OCI-LY1 (cell line): Measurements from ENCODE around the gene INTS15.
A peak's percentile ranks its signal among the peaks of the same experiment; 100 is the strongest.

Source experiments
- H2AFZ ChIP-seq: fragments of 200-600 bp; sonication (generic), shearing (Covaris generic); 2 replicates; pipeline ENCODE4 v1.6.0; 2014; ENCODE audit warnings: antibody characterized with exemption, mild to moderate bottlenecking, low read length
- H3F3A ChIP-seq: fragments of 200-600 bp; sonication (generic), shearing (Covaris generic); 2 replicates; pipeline ENCODE4 v1.6.0; 2014; ENCODE audit warnings: mild to moderate bottlenecking, antibody characterized with exemption, low read length, moderate library complexity; ENCODE audit not compliant: insufficient read depth
- H3K27ac ChIP-seq: fragments of 200-600 bp; sonication (generic); 2 replicates; pipeline ENCODE4 v1.5.1; 2014; ENCODE audit warnings: low read length, mixed run types, mild to moderate bottlenecking, low read depth; ENCODE audit not compliant: poor library complexity, severe bottlenecking
- H3K27me3 ChIP-seq: fragments of 200-600 bp; sonication (generic); 2 replicates; pipeline ENCODE4 v1.6.0; 2014; ENCODE audit warnings: antibody characterized with exemption, mild to moderate bottlenecking, low read length, moderate library complexity; ENCODE audit not compliant: insufficient read depth
- H3K36me3 ChIP-seq: fragments of 200-600 bp; sonication (generic); 2 replicates; pipeline ENCODE4 v1.6.1; 2014; ENCODE audit warnings: mild to moderate bottlenecking, antibody characterized with exemption, low read length, moderate library complexity, mixed read lengths; ENCODE audit not compliant: insufficient read depth
- H3K4me1 ChIP-seq: fragments of 200-600 bp; sonication (generic); 2 replicates; pipeline ENCODE4 v1.5.1; 2014; ENCODE audit warnings: mild to moderate bottlenecking, low read length, moderate library complexity; ENCODE audit not compliant: insufficient read depth, severe bottlenecking
- H3K4me2 ChIP-seq: fragments of 200-600 bp; sonication (generic), shearing (Covaris generic); 2 replicates; pipeline ENCODE4 v1.6.1; 2014; ENCODE audit warnings: low read length
- H3K4me3 ChIP-seq: fragments of 200-600 bp; sonication (generic); 2 replicates; pipeline ENCODE4 v1.5.1; 2014; ENCODE audit warnings: low read length, low read depth, mild to moderate bottlenecking, mixed read lengths; ENCODE audit not compliant: poor library complexity, severe bottlenecking
- H3K79me2 ChIP-seq: fragments of 200-600 bp; shearing (Covaris generic); 2 replicates; pipeline ENCODE4 v1.6.1; 2016; ENCODE audit warnings: mixed run types, low read length, mixed read lengths; ENCODE audit not compliant: insufficient read depth
- H3K9ac ChIP-seq: fragments of 200-600 bp; sonication (generic), shearing (Covaris generic); 2 replicates; pipeline ENCODE4 v1.6.1; 2014; ENCODE audit warnings: mild to moderate bottlenecking, low read length, mixed read lengths
- H3K9me2 ChIP-seq: fragments of 200-600 bp; sonication (generic), shearing (Covaris generic); 2 replicates; pipeline ENCODE4 v1.6.1; 2014; ENCODE audit warnings: low read depth, mild to moderate bottlenecking, low read length, mixed read lengths
- H3K9me3 ChIP-seq: fragments of 200-600 bp; shearing (Covaris generic); 2 replicates; pipeline ENCODE4 v1.6.1; 2014; ENCODE audit warnings: low read length, mixed read lengths
- H4K20me1 ChIP-seq: fragments of 200-600 bp; sonication (generic), shearing (Covaris generic); 2 replicates; pipeline ENCODE4 v1.6.0; 2016; ENCODE audit warnings: mild to moderate bottlenecking, low read length; ENCODE audit not compliant: insufficient read depth
- EZH2 ChIP-seq: fragments of 200-600 bp; sonication (generic), shearing (Covaris generic); IDR thresholded peaks from 2 replicates; pipeline ENCODE4 v1.8.0; 2017; ENCODE audit warnings: borderline replicate concordance, mixed run types, mild to moderate bottlenecking, antibody characterized with exemption, low read length, moderate library complexity, mixed read lengths
- TF ChIP-seq, protein P1 (sequence below): fragments of 200-600 bp; sonication (generic), shearing (Covaris generic); IDR thresholded peaks from 2 replicates; pipeline ENCODE4 v1.5.1; 2017; ENCODE audit warnings: mild to moderate bottlenecking, antibody characterized with exemption, low read length, moderate library complexity, mixed read lengths

INTS15 gene

DNA sequence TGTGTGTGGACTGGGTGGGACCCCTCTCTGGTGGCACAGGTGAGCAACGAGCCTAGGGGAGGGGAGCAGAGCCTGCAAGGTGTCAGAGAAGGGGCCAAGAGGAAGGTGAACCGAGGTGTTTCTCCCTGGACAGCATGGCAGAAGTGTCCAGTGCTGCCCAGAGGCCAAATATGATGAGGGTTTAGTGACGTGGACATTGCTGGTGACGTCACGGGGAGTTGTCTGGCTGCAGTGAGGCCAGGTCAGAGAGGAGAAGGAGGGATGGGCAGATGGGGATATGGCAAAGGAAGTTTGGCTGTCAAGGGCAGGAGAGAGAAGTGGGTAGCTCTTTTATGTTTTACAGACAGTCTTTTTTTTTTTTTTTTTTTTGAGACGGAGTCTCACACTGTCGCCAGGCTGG lies 23.0 kb downstream of the INTS15 start:
- Histone ChIP-seq H3K4me3 (no peak overlapping the region), H3K27ac (no peak overlapping the region), H4K20me1 (no peaks in the 10 kb centered on the region), H3K27me3 (peaks cover 9% of the 10 kb centered on the region; the same call in 1 of the 2 replicates), H3F3A (no peaks in the 10 kb centered on the region), H3K9me2 (no peaks in the 10 kb centered on the region), H3K4me2 (no peak overlapping the region), H2AFZ (no peak overlapping the region), H3K36me3 (no peaks in the 10 kb centered on the region; the same call in none of the 2 replicates), H3K79me2 (no peaks in the 10 kb centered on the region), H3K9ac (no peak overlapping the region), H3K9me3 (no peaks in the 10 kb centered on the region), H3K4me1 (no peaks in the 10 kb centered on the region)
- TF ChIP-seq EZH2 = no peak
- TF ChIP-seq, protein P1, sequence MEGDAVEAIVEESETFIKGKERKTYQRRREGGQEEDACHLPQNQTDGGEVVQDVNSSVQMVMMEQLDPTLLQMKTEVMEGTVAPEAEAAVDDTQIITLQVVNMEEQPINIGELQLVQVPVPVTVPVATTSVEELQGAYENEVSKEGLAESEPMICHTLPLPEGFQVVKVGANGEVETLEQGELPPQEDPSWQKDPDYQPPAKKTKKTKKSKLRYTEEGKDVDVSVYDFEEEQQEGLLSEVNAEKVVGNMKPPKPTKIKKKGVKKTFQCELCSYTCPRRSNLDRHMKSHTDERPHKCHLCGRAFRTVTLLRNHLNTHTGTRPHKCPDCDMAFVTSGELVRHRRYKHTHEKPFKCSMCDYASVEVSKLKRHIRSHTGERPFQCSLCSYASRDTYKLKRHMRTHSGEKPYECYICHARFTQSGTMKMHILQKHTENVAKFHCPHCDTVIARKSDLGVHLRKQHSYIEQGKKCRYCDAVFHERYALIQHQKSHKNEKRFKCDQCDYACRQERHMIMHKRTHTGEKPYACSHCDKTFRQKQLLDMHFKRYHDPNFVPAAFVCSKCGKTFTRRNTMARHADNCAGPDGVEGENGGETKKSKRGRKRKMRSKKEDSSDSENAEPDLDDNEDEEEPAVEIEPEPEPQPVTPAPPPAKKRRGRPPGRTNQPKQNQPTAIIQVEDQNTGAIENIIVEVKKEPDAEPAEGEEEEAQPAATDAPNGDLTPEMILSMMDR = no peak

- H3K9me2 ChIP-seq = no peaks in the 10 kb centered on the region
- no peaks in the 10 kb centered on the region for H3K79me2 ChIP-seq
- no peaks in the 10 kb centered on the region for H3K9me3 ChIP-seq
- no peaks in the 10 kb centered on the region for H3F3A ChIP-seq
- no peak overlapping the region for H3K27ac ChIP-seq
- peaks cover 9% of the 10 kb centered on the region; the same call in 1 of the 2 replicates for H3K27me3 ChIP-seq
- H3K9ac ChIP-seq = no peak overlapping the region
- no peaks in the 10 kb centered on the region for H3K4me1 ChIP-seq
- H4K20me1 ChIP-seq = no peaks in the 10 kb centered on the region
- H3K36me3 ChIP-seq = no peaks in the 10 kb centered on the region; the same call in 1 of the 2 replicates
- no peak overlapping the region for H3K4me2 ChIP-seq
- no peak overlapping the region for H3K4me3 ChIP-seq
- TF ChIP-seq, protein P1 = no peak
- no peak for TF ChIP-seq EZH2
- H2AFZ ChIP-seq = no peak overlapping the region
These were observed 23.9 kb downstream of the INTS15 start for GRCh38 chr7:6613706-6614105.

GRCh38 chr7:6614953-6615722 lies 25.3 kb downstream of the INTS15 start, which contains the start of gene ZNF853:
ZNF853 (plus strand) TSS chr7:6615610; CDS start chr7:6616175, 565 bp downstream.
- peaks cover 9% of the 10 kb centered on the region; the same call in 1 of the 2 replicates for H3K27me3 ChIP-seq
- H3K9me3 ChIP-seq = no peaks in the 10 kb centered on the region
- peak within 1 kb of the TSS; percentile 38 for H3K4me3 ChIP-seq
- peaks cover under 1% of the 10 kb centered on the region for H3K4me1 ChIP-seq
- no peak within 1 kb of the TSS for H3K9ac ChIP-seq
- no peaks in the 10 kb centered on the region for H3K9me2 ChIP-seq
- H3K4me2 ChIP-seq = no peak within 1 kb of the TSS; the same call in 1 of the 2 replicates
- no peaks in the 10 kb centered on the region for H3F3A ChIP-seq
- H2AFZ ChIP-seq = no peak within 1 kb of the TSS
- no peaks in the 10 kb centered on the region; the same call in 1 of the 2 replicates for H3K36me3 ChIP-seq
- no peak within 1 kb of the TSS for H3K27ac ChIP-seq
- no peak for TF ChIP-seq EZH2
- TF ChIP-seq, protein P1 = no peak
- H4K20me1 ChIP-seq = no peaks in the 10 kb centered on the region
- H3K79me2 ChIP-seq = no peaks in the 10 kb centered on the region
